HAP-1 (cell line): ENCODE data around the gene DDB1.

Source experiments
- DNase-seq, 2 experiments: peaks; one replicate each; pipeline ENCODE4 v3.0.0-alpha.2; 2016 to 2020; ENCODE audit warnings: low spot score in 2 of 2
- H3K27me3 ChIP-seq: fragments of 250-450 bp; sonication (Bioruptor Pico); 2 replicates; pipeline ENCODE4 v1.5.1; 2020; ENCODE audit warnings: low read depth, mild to moderate bottlenecking, moderate library complexity
- H3K36me3 ChIP-seq: fragments of 250-450 bp; sonication (Bioruptor Pico); replicated peaks from 2 replicates; pipeline ENCODE4 v1.5.1; 2020; ENCODE audit warnings: mild to moderate bottlenecking
- H3K4me1 ChIP-seq: fragments of 250-450 bp; sonication (Bioruptor Pico); 2 replicates; pipeline ENCODE4 v1.5.1; 2020; ENCODE audit warnings: mild to moderate bottlenecking
- H3K4me3 ChIP-seq: fragments of 250-450 bp; sonication (Bioruptor Pico); 2 replicates; pipeline ENCODE4 v1.5.1; 2020; ENCODE audit warnings: mild to moderate bottlenecking, moderate library complexity
- H3K9me3 ChIP-seq: fragments of 250-450 bp; sonication (Bioruptor Pico); 2 replicates; pipeline ENCODE4 v1.5.1; 2020; ENCODE audit warnings: mild to moderate bottlenecking, moderate library complexity
- in situ Hi-C: fragments of 300-500 bp; cut with MboI; formaldehyde crosslinking; loops from 3 replicates; pipeline ENCODE4 v1.14.3; 2020; ENCODE audit warnings: low sequenced_read_pairs, inconsistent platforms, mixed read lengths

Gene DDB1

GRCh38 chr11:61332797-61333549 is at the start of gene DDB1, which contains the start of gene TKFC:
Gene DDB1 (minus strand): TSS chr11:61333105. CDS start chr11:61332968, 137 bp downstream.
Gene TKFC (plus strand): TSS chr11:61333228. CDS start chr11:61334729, 1,501 bp downstream.
- in situ Hi-C loops: no loop called here

GRCh38 chr11:61380884-61381283 is 48.0 kb upstream of the DDB1 start:
- DNase-seq: no peak
- no peaks in the 10 kb centered on the region for H3K4me1 ChIP-seq
- no peaks in the 10 kb centered on the region; the same call in 1 of the 2 replicates for H3K36me3 ChIP-seq
- no peak overlapping the region for H3K4me3 ChIP-seq
- no peaks in the 10 kb centered on the region for H3K27me3 ChIP-seq
- in situ Hi-C loops: no loop called here
- H3K9me3 ChIP-seq: no peaks in the 10 kb centered on the region

More at GRCh38 chr11:61332797-61333549, at the start of gene DDB1, which contains the start of gene TKFC:
- H3K27me3 ChIP-seq: no peaks in the 10 kb centered on the region
- H3K4me3 ChIP-seq: peak within 1 kb of the TSS; percentile 95
- peaks cover 37% of the 10 kb centered on the region for H3K4me1 ChIP-seq
- H3K9me3 ChIP-seq: no peaks in the 10 kb centered on the region
- DNase-seq: peak; percentile 91 to 97
- peaks cover 39% of the 10 kb centered on the region for H3K36me3 ChIP-seq

- Histone ChIP-seq H3K4me1 (no peaks in the 10 kb centered on the region), H3K4me3 (no peak overlapping the region), H3K27me3 (no peaks in the 10 kb centered on the region), H3K9me3 (no peaks in the 10 kb centered on the region; the same call in 1 of the 2 replicates), H3K36me3 (peaks cover 4% of the 10 kb centered on the region; the same call in 1 of the 2 replicates)
- in situ Hi-C loops: no loop called here
- no peak for DNase-seq
Measured at GRCh38 chr11:61378713-61379313, 45.9 kb upstream of the DDB1 start.

- Histone ChIP-seq H3K4me3 (no peak overlapping the region), H3K4me1 (no peaks in the 10 kb centered on the region), H3K27me3 (no peaks in the 10 kb centered on the region), H3K9me3 (peaks cover 5% of the 10 kb centered on the region), H3K36me3 (peaks cover 8% of the 10 kb centered on the region; the same call in 1 of the 2 replicates)
- DNase-seq: no peak
- in situ Hi-C loops: no loop called here
Measured at GRCh38 chr11:61377461-61378160, 44.7 kb upstream of the DDB1 start.

- in situ Hi-C loops: no loop called here
- no peak overlapping the region for H3K4me3 ChIP-seq
- H3K9me3 ChIP-seq: peaks cover 5% of the 10 kb centered on the region
- H3K36me3 ChIP-seq: peaks cover 18% of the 10 kb centered on the region
- no peaks in the 10 kb centered on the region for H3K4me1 ChIP-seq
- DNase-seq: no peak
- H3K27me3 ChIP-seq: no peaks in the 10 kb centered on the region
Measured at GRCh38 chr11:61375761-61376108, 42.8 kb upstream of the DDB1 start.

- H3K9me3 ChIP-seq: peaks cover 5% of the 10 kb centered on the region
- no peaks in the 10 kb centered on the region for H3K4me1 ChIP-seq
- no peak overlapping the region for H3K4me3 ChIP-seq
- H3K27me3 ChIP-seq: no peaks in the 10 kb centered on the region
- DNase-seq: no peak
- peaks cover 47% of the 10 kb centered on the region for H3K36me3 ChIP-seq
- in situ Hi-C loops: no loop called here
Measured at GRCh38 chr11:61372659-61373420, 39.9 kb upstream of the DDB1 start.

- no peak for DNase-seq
- no peak overlapping the region for H3K4me3 ChIP-seq
- in situ Hi-C loops: no loop called here
- no peaks in the 10 kb centered on the region for H3K4me1 ChIP-seq
- no peaks in the 10 kb centered on the region for H3K27me3 ChIP-seq
- peaks cover 70% of the 10 kb centered on the region for H3K36me3 ChIP-seq
- peaks cover 5% of the 10 kb centered on the region for H3K9me3 ChIP-seq
Measured at GRCh38 chr11:61370349-61371005, 37.6 kb upstream of the DDB1 start.

- no peak overlapping the region for H3K4me3 ChIP-seq
- no peak for DNase-seq
- H3K36me3 ChIP-seq: peaks cover 78% of the 10 kb centered on the region
- H3K4me1 ChIP-seq: no peaks in the 10 kb centered on the region
- no peaks in the 10 kb centered on the region for H3K27me3 ChIP-seq
- in situ Hi-C loops: no loop called here
- H3K9me3 ChIP-seq: peaks cover 5% of the 10 kb centered on the region
Measured at GRCh38 chr11:61369372-61370348, 36.8 kb upstream of the DDB1 start.

GRCh38 chr11:61368646-61369045 is 35.7 kb upstream of the DDB1 start:
- peaks cover 84% of the 10 kb centered on the region for H3K36me3 ChIP-seq
- H3K27me3 ChIP-seq: no peaks in the 10 kb centered on the region
- in situ Hi-C loops: no loop called here
- H3K9me3 ChIP-seq: peaks cover 5% of the 10 kb centered on the region
- peaks cover 3% of the 10 kb centered on the region for H3K4me1 ChIP-seq
- H3K4me3 ChIP-seq: no peak overlapping the region
- DNase-seq: no peak

- DNase-seq: no peak
Measured at GRCh38 chr11:61367406-61367805, 34.5 kb upstream of the DDB1 start.

GRCh38 chr11:61364012-61364675 is 31.2 kb upstream of the DDB1 start:
- H3K4me1 ChIP-seq: peaks cover 10% of the 10 kb centered on the region
- no peak for DNase-seq
- in situ Hi-C loops: no loop called here
- H3K9me3 ChIP-seq: no peaks in the 10 kb centered on the region
- peaks cover 61% of the 10 kb centered on the region for H3K36me3 ChIP-seq
- no peaks in the 10 kb centered on the region for H3K27me3 ChIP-seq
- H3K4me3 ChIP-seq: no peak overlapping the region

More at GRCh38 chr11:61367406-61367805, 34.5 kb upstream of the DDB1 start:
- Histone ChIP-seq H3K9me3 (no peaks in the 10 kb centered on the region), H3K4me3 (no peak overlapping the region), H3K27me3 (no peaks in the 10 kb centered on the region), H3K4me1 (peaks cover 8% of the 10 kb centered on the region), H3K36me3 (peaks cover 84% of the 10 kb centered on the region)
- in situ Hi-C loops: no loop called here

- no peaks in the 10 kb centered on the region for H3K27me3 ChIP-seq
- peaks cover 10% of the 10 kb centered on the region for H3K4me1 ChIP-seq
- in situ Hi-C loops: no loop called here
- H3K4me3 ChIP-seq: peak overlapping the region; percentile 85
- peak; percentile 3 to 46 for DNase-seq
- H3K9me3 ChIP-seq: no peaks in the 10 kb centered on the region
- peaks cover 44% of the 10 kb centered on the region for H3K36me3 ChIP-seq
Measured at GRCh38 chr11:61362542-61362875, 29.6 kb upstream of the DDB1 start.
